Mammary epithelial cell (primary cell): ENCODE results near the gene TFDP2.

Experiments
- CTCF ChIP-seq, 2 donors: IDR thresholded peaks in 1 of 2; conservative IDR thresholded peaks in 1 of 2; 2 replicates each; pipeline ENCODE4 v1.5.1; 2011 to 2012; ENCODE audit warnings: inconsistent platforms in 2 of 2, low read length in 2 of 2, mild to moderate bottlenecking in 2 of 2, control low read depth in 1 of 2, low read depth in 1 of 2; ENCODE audit not compliant: insufficient read depth in 1 of 2; ENCODE audit errors: extremely low read depth in 1 of 2
- EZH2 ChIP-seq: IDR thresholded peaks from 2 replicates; pipeline ENCODE4 v1.6.1; 2012; ENCODE audit warnings: low read length, inconsistent platforms, borderline replicate concordance

DNA sequence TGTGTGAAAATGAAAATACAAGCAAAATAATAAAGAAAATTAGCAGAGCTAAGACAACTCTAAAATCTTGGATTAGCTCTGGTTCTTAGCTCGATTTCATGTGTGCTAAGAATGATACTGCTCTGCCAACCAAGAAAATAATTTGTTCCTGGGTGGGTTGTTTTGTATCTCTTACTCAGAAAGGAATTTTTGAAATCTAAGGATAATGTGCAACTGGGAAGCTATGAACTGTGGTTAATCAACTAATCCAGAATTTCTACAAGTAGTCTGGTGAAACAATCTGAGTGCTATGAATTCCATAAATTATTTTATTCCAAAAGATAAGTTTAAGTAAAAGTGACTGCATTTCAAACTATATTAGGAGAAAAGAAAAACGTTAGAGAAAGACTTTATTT lies 92.0 kb downstream of the TFDP2 start:
- TF ChIP-seq CTCF (conservative IDR thresholded peaks at IDR 0.05 in 1 of 2, IDR thresholded peaks at IDR 0.05 in 1 of 2; ENCODE audit: extremely low read depth in 1 of 2, insufficient read depth in 1 of 2, low read depth in 1 of 2, low read length in 2 of 2) (no peak), EZH2 (no peak)
